Peyer's patch (tissue), 4 donors: ENCODE data around the gene FANCM.

Source experiments
- POLR2A ChIP-seq, 2 donors: fragments of 450-650 bp; IDR thresholded peaks; one replicate each; pipeline ENCODE4 v1.5.1; 2017; ENCODE audit warnings: antibody characterized with exemption in 2 of 2, mild to moderate bottlenecking in 2 of 2, moderate library complexity in 2 of 2
- TF ChIP-seq, protein P1 (sequence below), 6 experiments: fragments of 450-650 bp in 4 of 6; fragments of 200-600 bp in 2 of 6; sonication (generic) in 1 of 6; IDR thresholded peaks; one replicate each; pipeline ENCODE4 v1.5.1; 2017 to 2019; ENCODE audit warnings: antibody characterized with exemption in 6 of 6, mild to moderate bottlenecking in 3 of 6, moderate library complexity in 1 of 6

DNA sequence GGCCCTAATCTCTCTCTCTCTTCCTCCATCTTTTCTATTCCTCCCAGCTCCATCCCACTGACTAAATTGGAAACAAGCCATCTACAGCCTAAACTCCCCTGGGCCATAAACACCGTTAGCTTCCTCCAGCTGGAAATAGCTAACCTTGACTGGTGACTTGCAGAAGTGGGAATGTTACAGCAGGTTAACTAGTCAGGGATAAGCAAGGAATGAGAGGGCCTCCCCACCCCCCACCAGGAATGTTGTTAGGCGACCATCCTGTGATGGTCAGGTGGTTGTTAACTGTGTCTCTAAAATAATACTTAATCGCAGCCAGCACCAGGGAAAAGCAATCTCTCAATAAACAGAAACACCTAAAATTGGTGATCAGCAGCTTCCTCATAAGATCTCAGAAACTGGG is 76.5 kb downstream of the FANCM start:
- TF ChIP-seq, protein P1, sequence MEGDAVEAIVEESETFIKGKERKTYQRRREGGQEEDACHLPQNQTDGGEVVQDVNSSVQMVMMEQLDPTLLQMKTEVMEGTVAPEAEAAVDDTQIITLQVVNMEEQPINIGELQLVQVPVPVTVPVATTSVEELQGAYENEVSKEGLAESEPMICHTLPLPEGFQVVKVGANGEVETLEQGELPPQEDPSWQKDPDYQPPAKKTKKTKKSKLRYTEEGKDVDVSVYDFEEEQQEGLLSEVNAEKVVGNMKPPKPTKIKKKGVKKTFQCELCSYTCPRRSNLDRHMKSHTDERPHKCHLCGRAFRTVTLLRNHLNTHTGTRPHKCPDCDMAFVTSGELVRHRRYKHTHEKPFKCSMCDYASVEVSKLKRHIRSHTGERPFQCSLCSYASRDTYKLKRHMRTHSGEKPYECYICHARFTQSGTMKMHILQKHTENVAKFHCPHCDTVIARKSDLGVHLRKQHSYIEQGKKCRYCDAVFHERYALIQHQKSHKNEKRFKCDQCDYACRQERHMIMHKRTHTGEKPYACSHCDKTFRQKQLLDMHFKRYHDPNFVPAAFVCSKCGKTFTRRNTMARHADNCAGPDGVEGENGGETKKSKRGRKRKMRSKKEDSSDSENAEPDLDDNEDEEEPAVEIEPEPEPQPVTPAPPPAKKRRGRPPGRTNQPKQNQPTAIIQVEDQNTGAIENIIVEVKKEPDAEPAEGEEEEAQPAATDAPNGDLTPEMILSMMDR (IDR thresholded peaks at IDR 0.05): no peak
- TF ChIP-seq POLR2A (IDR thresholded peaks at IDR 0.05): no peak
